GM12874 (cell line): ENCODE measurements around the gene DPEP1.

Experiments used
- TF ChIP-seq, protein P1 (sequence below): IDR thresholded peaks from 2 replicates; pipeline ENCODE4 v1.5.1; 2011; ENCODE audit warnings: low read depth, mild to moderate bottlenecking, control low read depth, low read length, moderate library complexity; ENCODE audit not compliant: insufficient read depth

DPEP1 gene

DNA sequence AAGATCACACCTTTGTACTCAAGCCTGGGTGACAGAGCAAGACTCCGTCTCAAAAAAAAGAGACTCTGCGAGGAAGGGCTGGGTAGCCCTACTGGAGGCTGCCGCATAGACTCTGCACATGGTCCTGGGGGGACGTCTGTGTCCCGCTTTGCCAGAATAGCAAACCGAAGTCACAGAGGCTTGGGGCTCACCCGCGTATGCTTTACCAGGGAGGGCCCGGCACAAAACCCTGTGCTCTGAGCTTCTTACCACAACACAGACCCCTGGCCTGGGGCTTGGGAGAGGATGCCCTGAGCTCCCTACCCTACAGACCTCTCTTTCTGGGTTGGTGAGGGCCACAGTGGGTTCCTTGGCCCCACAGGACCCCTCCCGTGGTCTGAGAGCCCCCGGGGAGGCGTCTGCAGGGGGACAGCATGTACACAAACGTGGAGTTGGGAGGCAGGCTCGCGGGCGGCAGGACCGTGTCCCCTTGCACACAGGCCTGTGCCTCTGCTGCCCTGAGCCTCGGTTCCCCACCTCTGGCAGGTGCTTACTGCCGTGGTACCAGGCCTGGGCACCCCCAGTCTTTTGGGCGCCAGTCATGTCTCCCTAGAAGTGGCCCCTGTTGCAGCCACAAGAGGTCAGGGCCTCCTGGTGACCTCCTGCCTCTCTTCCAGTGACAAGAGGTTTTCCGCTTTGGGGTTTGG, 24.1 kb upstream of the DPEP1 start:
- TF ChIP-seq, protein P1, sequence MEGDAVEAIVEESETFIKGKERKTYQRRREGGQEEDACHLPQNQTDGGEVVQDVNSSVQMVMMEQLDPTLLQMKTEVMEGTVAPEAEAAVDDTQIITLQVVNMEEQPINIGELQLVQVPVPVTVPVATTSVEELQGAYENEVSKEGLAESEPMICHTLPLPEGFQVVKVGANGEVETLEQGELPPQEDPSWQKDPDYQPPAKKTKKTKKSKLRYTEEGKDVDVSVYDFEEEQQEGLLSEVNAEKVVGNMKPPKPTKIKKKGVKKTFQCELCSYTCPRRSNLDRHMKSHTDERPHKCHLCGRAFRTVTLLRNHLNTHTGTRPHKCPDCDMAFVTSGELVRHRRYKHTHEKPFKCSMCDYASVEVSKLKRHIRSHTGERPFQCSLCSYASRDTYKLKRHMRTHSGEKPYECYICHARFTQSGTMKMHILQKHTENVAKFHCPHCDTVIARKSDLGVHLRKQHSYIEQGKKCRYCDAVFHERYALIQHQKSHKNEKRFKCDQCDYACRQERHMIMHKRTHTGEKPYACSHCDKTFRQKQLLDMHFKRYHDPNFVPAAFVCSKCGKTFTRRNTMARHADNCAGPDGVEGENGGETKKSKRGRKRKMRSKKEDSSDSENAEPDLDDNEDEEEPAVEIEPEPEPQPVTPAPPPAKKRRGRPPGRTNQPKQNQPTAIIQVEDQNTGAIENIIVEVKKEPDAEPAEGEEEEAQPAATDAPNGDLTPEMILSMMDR, result no peak

DNA sequence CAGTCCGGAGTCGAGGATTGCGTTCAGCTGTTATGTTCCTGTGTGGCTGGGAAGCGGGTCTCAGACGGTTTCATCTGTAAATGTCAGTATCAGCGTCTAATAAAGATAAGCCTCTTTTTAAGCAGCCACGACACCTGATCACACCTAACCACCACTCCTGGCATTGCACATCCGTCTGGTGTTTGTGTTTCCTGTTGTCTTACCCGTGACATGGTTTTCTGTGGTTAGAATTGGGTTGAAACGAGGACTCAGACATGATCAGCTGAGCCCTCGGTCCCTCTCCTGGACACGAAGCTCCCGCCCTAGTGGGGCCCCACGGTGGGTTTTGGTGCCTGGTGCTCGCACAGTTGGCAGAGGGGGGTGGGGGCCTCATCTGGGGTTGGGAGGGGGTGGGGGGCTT, 19.6 kb upstream of the DPEP1 start:
- TF ChIP-seq, protein P1, result no peak

DNA sequence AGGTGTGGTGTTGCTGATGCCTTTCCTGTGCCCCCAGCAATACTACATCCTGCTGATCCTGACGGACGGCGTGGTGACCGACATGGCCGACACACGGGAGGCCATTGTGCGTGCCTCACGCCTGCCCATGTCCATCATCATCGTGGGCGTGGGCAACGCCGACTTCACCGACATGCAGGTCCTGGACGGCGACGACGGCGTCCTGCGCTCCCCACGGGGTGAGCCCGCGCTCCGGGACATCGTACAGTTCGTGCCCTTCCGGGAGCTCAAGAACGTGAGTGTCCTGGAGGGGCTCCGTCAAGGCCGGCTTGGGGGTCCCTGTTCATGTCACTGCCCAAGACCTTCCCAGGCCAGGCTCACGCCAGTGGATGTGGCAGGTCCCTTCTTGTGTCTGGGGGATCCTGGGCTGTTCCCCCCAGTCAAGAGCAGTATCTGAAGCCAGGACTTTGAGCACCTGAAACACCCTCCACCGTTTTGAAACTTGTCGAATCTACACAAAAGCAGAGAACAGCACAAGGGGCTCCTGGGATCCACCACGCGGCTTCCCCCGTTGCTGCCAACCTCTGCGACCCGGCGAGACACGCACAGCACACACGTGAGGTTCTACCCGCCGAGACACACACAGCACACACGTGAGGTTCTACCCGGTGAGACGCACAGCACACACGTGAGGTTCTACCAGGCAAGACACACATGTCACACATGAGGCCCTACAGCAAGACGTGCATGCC, 17.9 kb upstream of the DPEP1 start:
- TF ChIP-seq, protein P1, result no peak

DNA sequence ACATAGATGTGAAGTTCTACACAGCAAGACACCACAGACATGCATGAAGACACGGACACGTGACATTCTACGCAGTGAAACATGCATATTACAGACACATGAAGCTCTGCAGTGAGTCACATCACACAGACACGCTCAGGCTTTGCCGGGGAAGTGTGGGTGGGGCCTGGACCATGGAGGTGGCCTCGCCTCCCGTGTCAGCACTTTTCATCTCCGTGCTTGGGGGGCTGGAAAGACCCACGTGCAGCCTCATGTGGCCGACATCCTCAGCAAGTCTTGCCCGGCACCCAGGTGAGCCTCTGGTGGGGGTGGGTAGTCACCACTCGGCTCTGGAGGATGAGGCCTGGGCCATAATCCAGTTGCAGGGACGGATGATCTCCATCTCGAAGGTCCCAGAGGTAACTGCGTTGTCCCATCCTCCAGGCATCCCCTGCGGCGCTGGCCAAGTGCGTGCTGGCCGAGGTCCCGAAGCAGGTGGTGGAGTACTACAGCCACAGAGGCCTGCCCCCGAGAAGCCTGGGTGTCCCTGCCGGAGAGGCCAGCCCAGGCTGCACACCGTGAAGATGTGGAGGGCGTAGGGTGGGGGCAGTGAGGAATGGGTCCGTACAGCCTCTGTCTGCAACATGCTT, 17.3 kb upstream of the DPEP1 start:
- TF ChIP-seq, protein P1, result no peak

DNA sequence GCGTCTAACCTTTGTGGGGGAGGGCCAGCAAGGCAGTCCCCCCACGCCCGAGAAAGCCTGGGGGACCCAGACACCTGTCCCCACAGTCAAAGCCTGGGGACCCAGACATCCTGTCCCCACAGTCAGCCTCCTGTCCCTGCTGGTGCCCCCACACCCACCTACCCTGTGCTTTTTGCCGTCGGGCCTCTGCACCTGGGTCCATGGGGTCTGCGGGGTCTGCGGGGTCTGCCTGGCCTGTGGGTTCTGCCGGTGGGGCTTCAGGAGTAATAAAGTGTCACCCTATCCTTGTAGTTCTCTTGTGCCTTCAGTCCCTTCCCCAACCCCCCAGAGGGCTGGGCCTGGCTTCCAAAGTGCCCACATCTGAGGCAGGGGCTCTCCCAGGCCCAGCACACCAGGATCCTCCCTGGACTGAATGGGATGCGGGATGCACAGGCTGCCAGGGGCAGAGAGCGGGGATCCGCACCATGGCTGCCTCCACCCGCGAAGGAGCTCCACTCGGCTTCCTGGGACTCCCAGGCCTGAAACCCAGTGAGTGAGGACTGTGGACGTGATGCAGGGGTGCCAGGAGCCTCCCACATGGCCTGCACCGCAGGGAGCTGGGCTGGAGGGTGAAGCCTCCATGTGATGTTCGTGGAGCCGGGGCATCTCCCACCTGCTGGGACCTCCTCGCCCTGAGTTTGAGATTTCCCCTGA, 16.3 kb upstream of the DPEP1 start:
- TF ChIP-seq, protein P1, result no peak

DNA sequence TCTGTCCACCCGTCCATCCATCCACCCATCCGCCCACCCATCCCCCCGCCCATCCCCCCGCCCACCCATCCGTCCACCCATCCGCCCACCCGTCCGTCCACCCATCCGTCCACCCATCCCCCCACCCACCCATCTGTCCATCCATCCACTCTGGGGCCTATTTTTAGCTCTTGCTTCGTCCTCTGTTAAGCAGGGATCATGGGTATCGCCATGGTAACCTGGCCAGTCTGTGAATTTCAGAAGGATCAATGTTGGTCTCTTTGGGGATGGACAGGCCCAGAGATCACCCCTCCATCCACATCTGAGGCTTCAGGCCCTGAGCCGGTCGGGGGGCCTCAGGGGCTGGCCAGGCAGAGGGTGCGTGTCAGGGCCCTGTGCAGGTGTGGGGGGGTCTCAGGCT, 15.2 kb upstream of the DPEP1 start:
- TF ChIP-seq, protein P1, result no peak

DNA sequence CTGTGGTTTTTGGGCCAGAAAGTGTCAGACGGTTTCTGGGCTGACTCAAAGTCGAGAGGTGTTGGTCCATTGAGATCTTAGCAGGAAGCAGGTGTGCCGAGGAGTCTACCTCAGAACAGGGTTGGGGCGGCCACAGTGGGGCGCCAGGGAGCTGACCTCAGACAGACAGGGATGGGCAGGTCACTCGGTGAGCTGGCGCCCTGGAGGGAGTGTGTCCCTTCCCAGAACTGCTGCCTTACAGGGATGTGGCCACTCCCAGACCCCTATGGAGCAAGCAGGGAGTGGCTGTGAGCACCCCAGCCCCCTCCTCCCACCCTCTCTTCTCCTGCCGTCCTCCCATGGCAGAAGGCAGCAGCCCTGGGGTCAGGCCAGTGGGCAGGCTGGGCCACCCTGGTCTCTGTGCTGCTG, 14.0 kb upstream of the DPEP1 start:
- TF ChIP-seq, protein P1, result peak; percentile 63
